ENCODE measurements around the gene SMIM38. TPM values are rescaled to one million over a fixed set of nuclear protein-coding genes. Genes with fewer than 3 reads are reported as not detected.
A peak's percentile ranks its signal among the peaks of the same experiment; 100 is the strongest.

Gene SMIM38
- total RNA-seq, 2 donors from 2014 or later = 8.9 to 15.6 TPM

DNA sequence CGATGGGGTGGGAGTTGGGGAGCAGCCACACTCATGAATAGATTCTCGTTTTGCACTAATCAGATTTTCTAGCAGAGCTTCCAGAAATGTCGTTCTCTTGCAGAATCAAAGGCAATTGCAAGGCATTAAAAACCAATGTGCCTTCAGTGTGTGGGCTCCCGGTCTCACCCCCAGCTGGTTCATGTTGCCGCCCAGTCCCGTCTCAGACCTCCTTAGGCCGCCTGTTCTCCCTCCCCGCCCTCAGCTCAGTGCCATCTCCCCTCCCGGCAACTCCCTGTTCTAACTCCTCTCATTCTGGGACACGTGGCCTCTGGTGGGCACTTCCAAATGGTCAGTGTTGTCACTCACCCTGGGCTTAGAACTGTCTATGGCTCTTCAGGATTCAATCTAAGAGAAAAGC, 42.5 kb upstream of the SMIM38 start:
- TF ChIP-seq POLR2A (IDR thresholded peaks at IDR 0.05) (no peak), CTCF (IDR thresholded peaks at IDR 0.05) (no peak)
- H3K27ac ChIP-seq = peak overlapping the region in 2 of 4 donors; percentile 58 to 82
- ATAC-seq (no peak), DNase-seq (no peak)
- H3K36me3 ChIP-seq (replicated peaks in 1 of 2; ENCODE audit: insufficient read depth in 1 of 2, low read depth in 2 of 2) = no peaks in the 10 kb centered on the region
- intact Hi-C loops (cut with DNase I) = no loop called here
- H3K9me3 ChIP-seq = no peaks in the 10 kb centered on the region
- no peak overlapping the region for H3K4me3 ChIP-seq
- peaks cover 46% of the 10 kb centered on the region for H3K4me1 ChIP-seq
- no peaks in the 10 kb centered on the region for H3K27me3 ChIP-seq
- WGBS, 2 donors = 79 to 89% methylated on average over 10 of the region's 10 CpGs

GRCh38 chr11:69113646-69114340, 41.9 kb upstream of the SMIM38 start:
- no peak overlapping the region for H3K4me3 ChIP-seq
- WGBS, 2 donors = 77 to 87% methylated on average over 22 of the region's 22 CpGs
- no peaks in the 10 kb centered on the region for H3K27me3 ChIP-seq
- H3K27ac ChIP-seq = peak overlapping the region in 3 of 4 donors; percentile 58 to 82 (median 80)
- H3K36me3 ChIP-seq (replicated peaks in 1 of 2; ENCODE audit: insufficient read depth in 1 of 2, low read depth in 2 of 2) = no peaks in the 10 kb centered on the region
- peaks cover 46% of the 10 kb centered on the region for H3K4me1 ChIP-seq
- H3K9me3 ChIP-seq = no peaks in the 10 kb centered on the region
- DNase-seq (no peak), ATAC-seq (no peak)
- intact Hi-C loops (cut with DNase I) = no loop called here
- TF ChIP-seq CTCF (IDR thresholded peaks at IDR 0.05) (no peak), POLR2A (IDR thresholded peaks at IDR 0.05) (no peak)

- H3K27me3 ChIP-seq = no peaks in the 10 kb centered on the region
- 71 to 79% methylated on average over 6 of the region's 6 CpGs for WGBS, 2 donors
- peak overlapping the region in 3 of 4 donors; percentile 58 to 82 (median 80) for H3K27ac ChIP-seq
- no peaks in the 10 kb centered on the region for H3K9me3 ChIP-seq
- peaks cover 46% of the 10 kb centered on the region for H3K4me1 ChIP-seq
- no peak for ATAC-seq
- DNase-seq = no peak
- TF ChIP-seq POLR2A (IDR thresholded peaks at IDR 0.05) (no peak), CTCF (IDR thresholded peaks at IDR 0.05) (no peak)
- intact Hi-C loops (cut with DNase I) = no loop called here
- no peaks in the 10 kb centered on the region for H3K36me3 ChIP-seq (replicated peaks in 1 of 2; ENCODE audit: insufficient read depth in 1 of 2, low read depth in 2 of 2)
- no peak overlapping the region for H3K4me3 ChIP-seq
Measured at GRCh38 chr11:69114362-69114761, 41.4 kb upstream of the SMIM38 start.

GRCh38 chr11:69114811-69115523, 40.8 kb upstream of the SMIM38 start:
- Histone ChIP-seq H3K36me3 (replicated peaks in 1 of 2; ENCODE audit: insufficient read depth in 1 of 2, low read depth in 2 of 2) (no peaks in the 10 kb centered on the region), H3K9me3 (no peaks in the 10 kb centered on the region), H3K27ac (peak overlapping the region; percentile 58 to 82 (median 78)), H3K4me1 (peaks cover 46% of the 10 kb centered on the region), H3K4me3 (no peak overlapping the region), H3K27me3 (no peaks in the 10 kb centered on the region)
- DNase-seq (no peak), ATAC-seq (peak; percentile 31)
- intact Hi-C loops (cut with DNase I) = no loop called here
- WGBS, 2 donors = 32 to 46% methylated on average over 19 to 21 of the region's 21 CpGs
- TF ChIP-seq POLR2A (IDR thresholded peaks at IDR 0.05) (no peak), CTCF (IDR thresholded peaks at IDR 0.05) (no peak)

All from body of pancreas (tissue), 4 donors.